NCI-H526 treated with DMSO at 0.1 percent for 48 hours (cell line): ENCODE measurements around the gene B3GAT3.
"Not testable (repeated sequence)": the region's sequence is repeated elsewhere in the genome, so short reads cannot be mapped to it uniquely, and the experiment has no call there.

Experiments used
- DNase-seq: peaks from one replicate; lab custom pipeline; 2025; lab: John Stamatoyannopoulos, UW

The B3GAT3 gene

GRCh38 chr11:62621567-62622470 is at the start of gene B3GAT3:
B3GAT3 (minus strand) TSS chr11:62621986; CDS start chr11:62621947, 39 bp downstream.
- peak; percentile 98 for DNase-seq

DNA sequence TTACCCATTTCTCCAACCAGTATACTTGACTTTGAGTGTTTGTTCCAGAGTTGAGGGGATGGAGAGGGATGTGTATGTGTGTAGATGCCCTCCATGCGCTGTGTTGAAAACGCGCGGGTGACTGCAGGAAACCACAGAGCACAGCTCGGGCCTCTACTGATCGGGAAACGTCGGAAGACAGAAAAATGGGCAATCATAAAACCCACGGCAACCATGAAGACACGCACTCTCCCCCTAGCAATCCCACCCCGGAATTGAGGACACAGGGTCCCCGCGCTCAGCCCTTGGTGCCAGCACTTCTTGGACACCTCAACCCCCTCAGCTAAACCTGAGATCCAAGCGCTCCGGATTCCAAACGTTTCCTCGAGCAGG is 49.4 kb upstream of the B3GAT3 start:
- no peak for DNase-seq

DNA sequence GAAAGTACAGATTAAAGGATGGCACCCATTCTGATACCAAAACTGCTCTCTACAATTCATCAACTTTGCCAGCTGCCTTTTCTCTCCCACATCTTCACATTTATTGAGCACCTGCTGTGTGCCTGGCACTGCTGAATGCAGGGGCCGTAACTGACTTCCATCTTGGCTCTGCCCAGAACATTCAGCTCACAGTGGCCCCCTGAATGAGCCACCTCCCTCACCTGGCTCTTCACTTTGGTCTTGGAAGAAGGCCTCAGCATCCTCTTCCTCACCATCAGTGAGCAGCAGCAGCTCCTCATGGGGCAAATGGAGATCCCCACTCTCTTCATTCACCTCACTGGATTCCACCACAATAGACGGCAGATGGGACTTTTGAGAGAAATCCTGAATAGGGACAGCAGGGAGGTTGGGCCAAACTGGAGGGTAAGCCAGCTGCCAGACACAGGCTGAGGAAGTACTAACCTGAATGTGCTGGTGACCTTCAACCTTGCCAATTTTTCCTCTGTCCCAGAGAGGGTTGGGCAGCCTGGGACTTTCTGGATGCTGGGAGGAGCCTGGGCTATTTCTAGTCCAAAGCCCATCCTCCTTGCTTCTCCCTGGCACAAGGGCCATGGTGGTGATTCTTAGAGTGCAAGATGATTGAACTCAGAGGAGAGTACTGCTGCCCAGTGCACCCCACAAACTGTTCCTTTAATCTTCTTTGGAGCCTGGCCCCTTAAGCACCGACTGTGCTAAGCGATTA is 47.8 kb upstream of the B3GAT3 start:
- DNase-seq, result no peak

GRCh38 chr11:62667460-62667859 is 45.7 kb upstream of the B3GAT3 start:
- no peak for DNase-seq

- DNase-seq, result no peak
Observed at GRCh38 chr11:62666259-62666926, 44.6 kb upstream of the B3GAT3 start.

DNA sequence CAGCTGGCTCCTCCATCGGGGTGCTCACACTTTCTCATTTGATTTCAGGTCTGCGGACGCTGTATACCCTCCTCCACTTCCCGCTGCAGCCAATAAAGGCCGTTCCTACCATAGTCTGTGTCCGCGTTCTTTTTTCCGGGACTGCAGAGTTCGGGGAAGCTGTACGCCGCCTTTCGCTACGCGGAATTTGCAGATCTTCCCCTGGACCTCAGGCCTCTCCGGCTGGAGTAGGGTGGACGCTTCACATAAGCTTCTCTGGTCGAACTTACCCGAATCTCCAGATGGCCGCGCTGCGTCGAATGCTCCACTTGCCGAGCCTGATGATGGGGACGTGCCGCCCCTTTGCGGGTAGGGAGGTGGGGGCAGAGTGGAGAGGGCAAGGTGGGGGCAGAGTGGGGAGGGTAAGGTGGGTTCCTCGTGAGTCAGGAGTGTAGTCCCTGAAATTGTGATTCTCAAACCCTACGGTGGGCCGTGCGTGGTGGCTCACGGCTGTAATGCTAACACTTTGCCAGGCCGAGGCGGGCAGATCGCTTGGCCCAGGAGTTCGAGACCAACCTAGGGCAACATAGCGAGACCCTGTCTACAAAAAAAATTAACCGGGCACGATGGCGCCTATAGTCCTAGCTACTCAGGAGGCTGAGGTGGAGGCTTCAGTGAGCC is 43.9 kb upstream of the B3GAT3 start:
- DNase-seq, result no peak

DNA sequence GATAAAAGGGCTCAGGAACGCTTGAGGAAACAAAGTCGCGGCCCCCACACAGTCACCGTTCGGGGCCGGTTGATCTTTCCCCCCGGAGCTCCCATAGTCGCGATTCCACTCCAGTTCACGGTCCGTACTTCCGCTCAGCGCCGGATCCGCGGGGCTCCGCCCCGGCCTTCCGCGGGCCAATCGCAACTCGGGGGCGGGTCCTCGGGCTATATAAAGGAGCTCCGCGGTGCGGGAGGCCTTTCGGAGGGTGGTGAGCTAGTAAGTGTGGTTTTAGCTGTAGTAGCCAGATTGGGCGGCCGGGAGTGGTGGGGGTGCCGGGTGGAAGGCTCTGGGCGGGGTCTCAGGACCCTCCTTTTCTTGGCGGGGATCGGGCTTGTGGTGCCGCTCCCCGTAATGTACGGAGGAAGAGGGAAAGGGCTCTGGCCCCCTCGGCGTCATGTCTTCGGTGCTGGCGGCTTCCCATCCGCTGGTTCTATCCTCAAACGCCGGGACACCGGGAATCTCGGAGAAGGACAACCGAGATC is 43.4 kb upstream of the B3GAT3 start, which contains the start of the genes C11orf98 and CSKMT:
TSS of gene C11orf98 (minus strand) at position 136 of the 524 bp plus-strand sequence. CDS start at position 95, 41 bp downstream.
TSS of gene CSKMT (plus strand) at position 238 of the 524 bp plus-strand sequence. CDS start 568 bp downstream, outside the sequence.
- DNase-seq, result peak; percentile 95

GRCh38 chr11:62664405-62665074 is 42.8 kb upstream of the B3GAT3 start:
- peak; percentile 79 for DNase-seq

GRCh38 chr11:62656796-62657429 is 35.1 kb upstream of the B3GAT3 start:
- DNase-seq, result no peak

- DNase-seq, result no peak
Observed at GRCh38 chr11:62654297-62654696, 32.5 kb upstream of the B3GAT3 start.

GRCh38 chr11:62652161-62653006 is 30.6 kb upstream of the B3GAT3 start:
- no peak for DNase-seq

GRCh38 chr11:62650283-62650682 is 28.5 kb upstream of the B3GAT3 start:
- DNase-seq, result not testable (repeated sequence)

GRCh38 chr11:62649486-62649885 is 27.7 kb upstream of the B3GAT3 start:
- DNase-seq, result no peak

GRCh38 chr11:62648967-62649364 is 27.2 kb upstream of the B3GAT3 start:
- DNase-seq, result no peak

- no peak for DNase-seq
Observed at GRCh38 chr11:62648185-62648966, 26.6 kb upstream of the B3GAT3 start.

- no peak for DNase-seq
Observed at GRCh38 chr11:62647609-62648005, 25.8 kb upstream of the B3GAT3 start.

DNA sequence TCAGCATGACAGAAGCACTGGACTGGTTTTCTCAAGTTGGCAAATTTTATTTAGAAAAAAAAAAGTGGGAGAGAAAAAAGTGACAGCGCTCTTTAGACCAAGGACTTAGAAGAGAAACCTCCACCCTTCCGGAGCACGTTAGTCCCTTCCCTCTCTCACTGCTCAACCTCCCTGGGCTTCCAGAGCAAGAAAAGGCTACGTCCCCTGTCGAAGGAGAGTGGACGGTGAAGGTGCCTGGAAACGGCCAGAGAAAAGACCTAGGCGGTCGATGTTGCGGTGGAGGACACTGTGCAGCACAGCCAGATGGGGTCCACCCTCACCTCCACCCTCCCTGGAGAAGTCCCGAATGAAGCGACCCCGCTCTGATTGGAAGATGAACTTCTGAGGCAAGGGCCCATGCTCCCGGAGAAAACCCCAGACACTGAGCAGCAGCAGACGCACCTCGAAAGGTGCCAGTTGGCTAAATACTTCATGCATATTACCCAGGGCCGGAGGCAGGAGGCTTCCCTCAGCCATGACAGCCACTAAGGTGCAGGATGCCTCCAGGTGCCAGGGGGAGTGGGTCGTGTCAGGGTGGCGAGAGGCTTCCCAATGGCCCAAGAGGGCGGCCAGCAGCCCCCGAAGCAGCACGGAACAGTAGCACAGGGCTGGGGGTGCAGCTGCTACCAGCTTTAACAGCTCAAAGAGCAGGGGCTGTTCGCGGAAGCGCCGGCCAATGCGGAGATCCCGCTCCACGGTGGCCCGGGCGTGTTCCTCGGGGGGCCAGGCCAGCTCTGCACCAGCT is 25.2 kb upstream of the B3GAT3 start:
- no peak for DNase-seq
